GM23248 (cell line): ENCODE results near the gene C17orf113. TPM values are rescaled to one million over a fixed set of nuclear protein-coding genes. Genes with fewer than 3 reads are reported as not detected.

Experiments used
- DNase-seq: peaks from one replicate; pipeline ENCODE4 v3.0.0-alpha.2; 2015
- H2AFZ ChIP-seq: fragments of 200-600 bp; sonication (generic); 2 replicates; pipeline ENCODE4 v1.6.1; 2016; ENCODE audit warnings: antibody characterized with exemption
- H3F3A ChIP-seq: fragments of 200-600 bp; sonication (generic); 2 replicates; pipeline ENCODE4 v1.6.1; 2016; ENCODE audit warnings: mild to moderate bottlenecking, antibody characterized with exemption, mixed run types; ENCODE audit not compliant: insufficient read depth
- H3K27ac ChIP-seq: fragments of 200-600 bp; sonication (generic); 2 replicates; pipeline ENCODE4 v1.5.1; 2016; ENCODE audit warnings: mild to moderate bottlenecking
- H3K27me3 ChIP-seq: fragments of 200-600 bp; sonication (generic); replicated peaks from 2 replicates; pipeline ENCODE4 v1.6.1; 2016; ENCODE audit warnings: mild to moderate bottlenecking; ENCODE audit not compliant: insufficient read depth
- H3K36me3 ChIP-seq: fragments of 200-600 bp; sonication (generic); 2 replicates; pipeline ENCODE4 v1.6.1; 2016; ENCODE audit warnings: low read depth, mild to moderate bottlenecking
- H3K4me1 ChIP-seq: fragments of 200-600 bp; sonication (generic); 2 replicates; pipeline ENCODE4 v1.6.1; 2016; ENCODE audit warnings: mild to moderate bottlenecking; ENCODE audit not compliant: insufficient read depth
- H3K4me2 ChIP-seq: fragments of 200-600 bp; sonication (generic); one replicate; pipeline ENCODE4 v1.6.1; 2016; ENCODE audit warnings: mild to moderate bottlenecking; ENCODE audit not compliant: unreplicated experiment
- H3K4me3 ChIP-seq: fragments of 200-600 bp; sonication (generic); 2 replicates; pipeline ENCODE4 v1.5.1; 2016; ENCODE audit warnings: mild to moderate bottlenecking
- H3K79me2 ChIP-seq: fragments of 200-600 bp; sonication (generic); 2 replicates; pipeline ENCODE4 v1.6.1; 2016; ENCODE audit warnings: mild to moderate bottlenecking; ENCODE audit not compliant: insufficient read depth
- H3K9ac ChIP-seq: fragments of 200-600 bp; sonication (generic); 2 replicates; pipeline ENCODE4 v1.6.1; 2016; ENCODE audit warnings: mild to moderate bottlenecking
- H3K9me2 ChIP-seq: fragments of 200-600 bp; sonication (generic); 2 replicates; pipeline ENCODE4 v1.6.1; 2016; ENCODE audit warnings: mixed run types, mild to moderate bottlenecking, moderate library complexity; ENCODE audit not compliant: insufficient read depth
- H3K9me3 ChIP-seq: fragments of 200-600 bp; sonication (generic); one replicate; pipeline ENCODE4 v1.6.1; 2017; ENCODE audit warnings: low read depth
- H4K20me1 ChIP-seq: fragments of 200-600 bp; sonication (generic); 2 replicates; pipeline ENCODE4 v1.6.0; 2016; ENCODE audit not compliant: insufficient read depth
- EZH2 ChIP-seq: fragments of 200-600 bp; sonication (generic); IDR thresholded peaks from 2 replicates; pipeline ENCODE4 v1.6.1; 2018; ENCODE audit warnings: antibody characterized with exemption, mild to moderate bottlenecking; ENCODE audit not compliant: insufficient read depth, poor library complexity, severe bottlenecking
- EZH2phosphoT487 ChIP-seq: fragments of 200-600 bp; sonication (generic); IDR thresholded peaks from 2 replicates; pipeline ENCODE4 v1.6.1; 2018; ENCODE audit warnings: antibody characterized with exemption, moderate library complexity, mild to moderate bottlenecking, low read depth; ENCODE audit not compliant: insufficient read depth
- WGBS, 2 experiments: methylation state at CpG; one replicate each; pipeline ENCODE4 v1.1.6; 2015 to 2017; ENCODE audit warnings: low lambda C conversion rate in 2 of 2, low coverage in 1 of 2; ENCODE audit errors: missing lambda C conversion rate in 2 of 2; 5-methylcytosine and 5-hydroxymethylcytosine counted together
- in situ Hi-C: fragments of 300-500 bp; cut with MboI; formaldehyde crosslinking; loops from 2 replicates; pipeline ENCODE4 v1.15.0; 2020
- polyA plus RNA-seq: library from polyadenylated mRNA; unstranded; fragments of >200 nt; fragmentation: Nextera tagmentation; extraction: Ambion mirVana; gene quantifications from 2 replicates; pipeline ENCODE4 v1.2.1, GENCODE V29; 2016
- total RNA-seq: library from RNA; depleted of rRNA; stranded (reverse); fragments of >200 nt; shearing (Covaris generic); gene quantifications from 2 replicates; pipeline ENCODE4 v1.2.3, GENCODE V29; 2014

The C17orf113 gene
- total and polyA plus RNA-seq, 2 experiments from 2014 or later = not detected

DNA sequence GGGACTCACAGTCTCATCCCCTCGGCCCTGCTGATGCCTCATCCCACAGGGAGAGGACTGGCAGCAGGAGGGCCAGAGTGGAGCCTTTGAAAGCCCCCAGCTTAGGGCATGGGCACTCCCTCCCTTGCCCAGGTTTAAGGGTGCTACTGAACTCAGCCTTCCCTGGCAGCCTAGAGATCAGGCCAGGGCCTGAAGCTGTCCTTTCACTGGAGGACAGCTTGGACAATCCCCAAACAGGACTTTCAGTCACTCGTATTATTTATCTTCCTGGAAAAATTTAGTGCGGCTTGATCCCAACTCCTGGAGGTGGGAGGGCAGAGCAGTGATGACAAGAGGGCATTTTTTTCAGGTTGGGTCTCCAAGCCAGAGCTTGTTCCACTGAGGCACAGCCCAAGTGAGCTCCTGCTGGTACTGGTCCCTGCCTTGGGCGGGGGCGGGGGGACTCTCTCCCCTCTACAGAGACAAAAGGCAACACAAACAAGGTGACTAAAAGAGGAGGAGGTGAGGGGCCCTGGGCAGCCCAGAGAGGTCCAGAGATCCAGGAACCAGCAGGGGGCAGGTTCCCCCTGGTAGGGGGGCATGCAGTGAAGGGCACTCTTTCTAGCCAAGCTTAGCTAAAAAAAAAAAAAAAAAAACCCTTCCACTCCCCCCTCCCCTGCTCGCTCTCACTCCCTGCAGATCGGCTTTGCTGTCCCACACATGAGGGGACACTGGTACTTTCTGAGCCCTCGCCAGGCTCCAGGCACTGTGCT lies 46.1 kb upstream of the C17orf113 start:
- no peak overlapping the region for H3K27ac ChIP-seq
- no peaks in the 10 kb centered on the region for H4K20me1 ChIP-seq
- no peak overlapping the region for H2AFZ ChIP-seq
- H3K4me2 ChIP-seq = no peak overlapping the region
- TF ChIP-seq EZH2phosphoT487 (no peak), EZH2 (no peak)
- no peaks in the 10 kb centered on the region for H3K4me1 ChIP-seq
- in situ Hi-C loops = no loop called here
- no peaks in the 10 kb centered on the region for H3K36me3 ChIP-seq
- H3K27me3 ChIP-seq = peaks cover 13% of the 10 kb centered on the region
- 50 to 57% methylated on average over 8 of the region's 8 CpGs for WGBS, 2 experiments
- no peak overlapping the region for H3K9ac ChIP-seq
- DNase-seq = no peak
- no peaks in the 10 kb centered on the region for H3K9me2 ChIP-seq
- H3F3A ChIP-seq = no peaks in the 10 kb centered on the region
- H3K9me3 ChIP-seq = no peaks in the 10 kb centered on the region
- H3K4me3 ChIP-seq = no peak overlapping the region
- no peaks in the 10 kb centered on the region for H3K79me2 ChIP-seq

DNA sequence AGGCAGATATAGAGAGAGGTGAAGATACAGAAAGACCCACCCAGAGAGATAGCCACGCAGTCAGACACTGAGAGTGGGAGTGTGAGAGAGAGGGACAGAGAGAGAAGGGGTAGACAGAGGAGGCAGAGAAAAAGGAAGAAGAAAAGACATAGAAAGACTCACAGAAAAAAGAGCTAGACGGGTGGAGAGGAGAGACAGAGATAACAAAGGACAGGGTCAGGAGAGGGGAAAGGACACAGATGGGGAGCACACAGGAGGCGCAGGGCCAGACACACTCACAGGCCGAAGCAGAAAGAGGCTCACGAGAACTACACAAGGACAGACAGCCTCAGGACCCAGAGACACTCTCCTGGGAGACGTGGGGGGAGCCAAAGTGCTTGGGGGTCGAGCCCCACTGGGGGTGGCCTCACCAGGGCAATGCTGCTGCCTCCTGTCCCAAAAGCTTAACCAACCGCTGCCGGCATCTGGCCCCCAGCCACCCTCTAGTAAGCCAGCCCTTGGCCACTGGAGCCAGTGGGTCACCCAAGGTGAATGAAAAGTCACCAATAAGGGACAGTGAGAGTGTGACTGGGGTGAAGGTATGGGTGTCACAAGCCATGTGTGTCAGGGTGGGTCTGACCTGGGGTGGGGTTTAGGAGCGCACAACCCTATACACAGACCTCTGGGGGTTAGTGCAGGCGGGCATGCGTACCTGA lies 44.1 kb upstream of the C17orf113 start:
- H3F3A ChIP-seq = no peaks in the 10 kb centered on the region
- H3K27ac ChIP-seq = no peak overlapping the region
- no peaks in the 10 kb centered on the region for H3K9me3 ChIP-seq
- no peaks in the 10 kb centered on the region for H3K4me1 ChIP-seq
- no peaks in the 10 kb centered on the region for H3K36me3 ChIP-seq
- no peak overlapping the region for H2AFZ ChIP-seq
- DNase-seq = no peak
- H3K27me3 ChIP-seq = peaks cover 16% of the 10 kb centered on the region
- no peaks in the 10 kb centered on the region for H4K20me1 ChIP-seq
- H3K9me2 ChIP-seq = no peaks in the 10 kb centered on the region
- H3K9ac ChIP-seq = no peak overlapping the region
- in situ Hi-C loops = no loop called here
- no peaks in the 10 kb centered on the region for H3K79me2 ChIP-seq
- TF ChIP-seq EZH2phosphoT487 (no peak), EZH2 (no peak)
- WGBS, 2 experiments = 70 to 79% methylated on average over 9 to 12 of the region's 12 CpGs
- H3K4me2 ChIP-seq = no peak overlapping the region
- no peak overlapping the region for H3K4me3 ChIP-seq

DNA sequence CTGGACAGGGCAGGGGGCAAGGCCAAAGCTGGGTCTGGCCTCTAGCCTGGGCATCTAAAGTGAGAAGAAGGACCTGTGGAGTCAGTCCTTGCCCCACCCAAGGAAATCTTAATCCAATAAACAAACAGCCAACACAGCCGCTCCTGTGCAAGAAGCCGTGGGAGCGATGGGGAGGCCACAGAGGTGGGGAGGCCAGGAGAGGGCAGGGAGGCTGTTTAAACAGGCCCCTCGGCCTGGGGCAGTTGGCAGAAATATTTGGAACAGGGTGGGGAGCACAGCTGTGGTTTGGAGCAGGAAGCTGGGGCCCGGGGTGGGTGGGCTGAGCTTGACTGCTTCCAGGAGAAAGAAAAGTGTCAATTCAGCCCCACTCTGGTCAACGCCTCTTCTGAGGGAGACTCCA lies 42.5 kb upstream of the C17orf113 start:
- 51 to 64% methylated on average over 6 of the region's 6 CpGs for WGBS, 2 experiments
- no peak overlapping the region for H3K27ac ChIP-seq
- no peak overlapping the region for H3K9ac ChIP-seq
- no peaks in the 10 kb centered on the region for H3K79me2 ChIP-seq
- no peak overlapping the region for H3K4me3 ChIP-seq
- no peak for TF ChIP-seq EZH2phosphoT487
- no peak for TF ChIP-seq EZH2
- no peak overlapping the region for H3K4me2 ChIP-seq
- H3K27me3 ChIP-seq = peaks cover 17% of the 10 kb centered on the region
- no peaks in the 10 kb centered on the region for H3F3A ChIP-seq
- H3K9me3 ChIP-seq = no peaks in the 10 kb centered on the region
- H4K20me1 ChIP-seq = no peaks in the 10 kb centered on the region
- no peak for DNase-seq
- no peaks in the 10 kb centered on the region for H3K4me1 ChIP-seq
- no peaks in the 10 kb centered on the region for H3K36me3 ChIP-seq
- in situ Hi-C loops = no loop called here
- no peaks in the 10 kb centered on the region for H3K9me2 ChIP-seq
- no peak overlapping the region for H2AFZ ChIP-seq

- TF ChIP-seq EZH2 (no peak), EZH2phosphoT487 (no peak)
- H3K79me2 ChIP-seq = no peaks in the 10 kb centered on the region
- H3K4me2 ChIP-seq = no peak overlapping the region
- no peaks in the 10 kb centered on the region for H3K4me1 ChIP-seq
- no peaks in the 10 kb centered on the region for H3K9me3 ChIP-seq
- no peaks in the 10 kb centered on the region for H3K36me3 ChIP-seq
- H4K20me1 ChIP-seq = no peaks in the 10 kb centered on the region
- no peaks in the 10 kb centered on the region for H3F3A ChIP-seq
- WGBS, 2 experiments = 76 to 82% methylated on average over 7 to 8 of the region's 8 CpGs
- in situ Hi-C loops = no loop called here
- H2AFZ ChIP-seq = no peak overlapping the region
- H3K4me3 ChIP-seq = no peak overlapping the region
- no peak overlapping the region for H3K27ac ChIP-seq
- no peak for DNase-seq
- H3K9ac ChIP-seq = no peak overlapping the region
- H3K9me2 ChIP-seq = no peaks in the 10 kb centered on the region
- H3K27me3 ChIP-seq = peaks cover 6% of the 10 kb centered on the region
Observed at GRCh38 chr17:42090964-42091790, 40.8 kb upstream of the C17orf113 start.
